ENCODE results near the gene SLC14A1.

Gene SLC14A1

DNA sequence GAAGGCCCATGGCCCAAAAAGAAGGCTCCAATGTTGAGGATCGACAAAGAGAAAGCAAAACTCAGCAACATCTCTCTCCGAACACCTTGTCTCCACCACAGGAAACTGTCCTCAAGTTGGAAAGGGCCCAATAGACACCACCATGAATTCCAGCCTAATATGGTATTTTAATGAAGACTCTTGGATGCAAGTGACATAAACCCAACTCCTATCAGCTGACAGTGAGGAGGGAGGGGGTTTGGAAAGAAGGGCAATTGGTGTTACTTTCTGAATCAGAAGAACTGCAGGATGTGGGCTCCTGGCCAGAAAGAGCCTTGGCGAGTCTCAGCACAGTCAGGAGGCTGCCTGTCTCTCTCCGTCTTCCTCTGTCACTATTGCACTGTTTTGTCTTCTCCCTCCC lies 61.2 kb downstream of the SLC14A1 start:
- no peak overlapping the region for H3K4me3 ChIP-seq (ENCODE audit: low read depth, low read length)
- no peak overlapping the region for H2AK5ac ChIP-seq (ENCODE audit: low read length)
- no peaks in the 10 kb centered on the region for H3K9me3 ChIP-seq (ENCODE audit: insufficient read depth, low read depth, low read length)
- H2AFZ ChIP-seq (ENCODE audit: insufficient read depth, low read length, poor library complexity) = no peak overlapping the region
- no peak overlapping the region for H2BK12ac ChIP-seq (ENCODE audit: low read length)
- no peak for DNase-seq
- no peak overlapping the region for H2BK120ac ChIP-seq (ENCODE audit: insufficient read depth, low read length, poor library complexity)
- H4K8ac ChIP-seq (ENCODE audit: low read depth, low read length) = no peak overlapping the region
- H3K4me1 ChIP-seq (ENCODE audit: control insufficient read depth in 1 of 2, insufficient read depth in 2 of 2, low read length in 2 of 2) = peaks cover 0 to 2% of the 10 kb centered on the region in 2 experiments
- H3K79me1 ChIP-seq (ENCODE audit: low read length) = peaks cover 2% of the 10 kb centered on the region
- no peaks in the 10 kb centered on the region for H3K36me3 ChIP-seq (ENCODE audit: control insufficient read depth in 1 of 2, insufficient read depth in 2 of 2, low read length in 2 of 2)
- H3K4ac ChIP-seq (ENCODE audit: low read depth, low read length) = no peak overlapping the region
- no peak overlapping the region for H3K27ac ChIP-seq (ENCODE audit: low read depth, low read length)
- H4K91ac ChIP-seq (ENCODE audit: low read depth, low read length) = no peak overlapping the region
- H4K12ac ChIP-seq (ENCODE audit: low read depth, low read length) = no peak overlapping the region
- no peak overlapping the region for H3K9ac ChIP-seq (ENCODE audit: low read length)
- H3K4me2 ChIP-seq (ENCODE audit: low read length) = no peak overlapping the region
- no CpG with 5 or more reads among the region's 4 CpGs for WGBS (ENCODE audit: extremely low coverage, insufficient coverage, insufficient read length)
- no peaks in the 10 kb centered on the region for H3K79me2 ChIP-seq (ENCODE audit: control insufficient read depth, insufficient read depth, low read length, poor library complexity)
- no peak overlapping the region for H3K18ac ChIP-seq (ENCODE audit: low read length)
- no peak overlapping the region for H3K14ac ChIP-seq (ENCODE audit: low read length)
- H2BK5ac ChIP-seq (ENCODE audit: low read depth, low read length, poor library complexity) = no peak overlapping the region
- H3K23ac ChIP-seq (ENCODE audit: low read length) = no peak overlapping the region
- H3K27me3 ChIP-seq (ENCODE audit: insufficient read depth, low read length) = no peaks in the 10 kb centered on the region

DNA sequence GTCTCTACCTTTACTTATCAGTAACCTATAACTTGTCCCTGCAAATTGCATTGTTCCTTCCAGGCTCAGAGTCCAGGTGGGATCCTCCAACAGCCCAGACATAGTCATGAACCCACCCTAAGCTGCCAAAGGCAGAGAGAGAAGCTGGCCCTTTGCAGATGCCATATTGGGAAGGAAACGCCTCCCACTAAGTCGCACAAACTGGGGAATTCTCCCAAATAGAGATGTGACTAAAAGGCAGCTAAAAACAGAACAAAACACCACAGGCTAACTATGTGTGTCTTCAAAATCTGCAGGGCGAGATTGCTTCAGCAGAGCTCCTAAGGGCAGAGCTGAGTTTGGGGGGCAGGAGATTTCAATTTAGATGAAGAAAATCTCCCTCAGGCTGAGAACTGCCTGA lies 63.0 kb downstream of the SLC14A1 start:
- no peak overlapping the region for H3K27ac ChIP-seq (ENCODE audit: low read depth, low read length)
- no peaks in the 10 kb centered on the region for H3K79me2 ChIP-seq (ENCODE audit: control insufficient read depth, insufficient read depth, low read length, poor library complexity)
- no peak overlapping the region for H2BK120ac ChIP-seq (ENCODE audit: insufficient read depth, low read length, poor library complexity)
- H4K8ac ChIP-seq (ENCODE audit: low read depth, low read length) = no peak overlapping the region
- H2AK5ac ChIP-seq (ENCODE audit: low read length) = no peak overlapping the region
- no peak overlapping the region for H3K18ac ChIP-seq (ENCODE audit: low read length)
- no peaks in the 10 kb centered on the region for H3K9me3 ChIP-seq (ENCODE audit: insufficient read depth, low read depth, low read length)
- no peaks in the 10 kb centered on the region for H3K36me3 ChIP-seq (ENCODE audit: control insufficient read depth in 1 of 2, insufficient read depth in 2 of 2, low read length in 2 of 2)
- DNase-seq = no peak
- no peak overlapping the region for H2BK12ac ChIP-seq (ENCODE audit: low read length)
- no peak overlapping the region for H3K4me3 ChIP-seq (ENCODE audit: low read depth, low read length)
- no peaks in the 10 kb centered on the region for H3K27me3 ChIP-seq (ENCODE audit: insufficient read depth, low read length)
- no peak overlapping the region for H3K4ac ChIP-seq (ENCODE audit: low read depth, low read length)
- peaks cover 0 to 2% of the 10 kb centered on the region in 2 experiments for H3K4me1 ChIP-seq (ENCODE audit: control insufficient read depth in 1 of 2, insufficient read depth in 2 of 2, low read length in 2 of 2)
- H3K14ac ChIP-seq (ENCODE audit: low read length) = no peak overlapping the region
- no peak overlapping the region for H2AFZ ChIP-seq (ENCODE audit: insufficient read depth, low read length, poor library complexity)
- no peak overlapping the region for H3K9ac ChIP-seq (ENCODE audit: low read length)
- H3K79me1 ChIP-seq (ENCODE audit: low read length) = peaks cover 2% of the 10 kb centered on the region
- no peak overlapping the region for H4K12ac ChIP-seq (ENCODE audit: low read depth, low read length)
- no peak overlapping the region for H3K23ac ChIP-seq (ENCODE audit: low read length)
- WGBS (ENCODE audit: extremely low coverage, insufficient coverage, insufficient read length) = no CpG with 5 or more reads among the region's 3 CpGs
- no peak overlapping the region for H3K4me2 ChIP-seq (ENCODE audit: low read length)
- H2BK5ac ChIP-seq (ENCODE audit: low read depth, low read length, poor library complexity) = no peak overlapping the region
- H4K91ac ChIP-seq (ENCODE audit: low read depth, low read length) = no peak overlapping the region

DNA sequence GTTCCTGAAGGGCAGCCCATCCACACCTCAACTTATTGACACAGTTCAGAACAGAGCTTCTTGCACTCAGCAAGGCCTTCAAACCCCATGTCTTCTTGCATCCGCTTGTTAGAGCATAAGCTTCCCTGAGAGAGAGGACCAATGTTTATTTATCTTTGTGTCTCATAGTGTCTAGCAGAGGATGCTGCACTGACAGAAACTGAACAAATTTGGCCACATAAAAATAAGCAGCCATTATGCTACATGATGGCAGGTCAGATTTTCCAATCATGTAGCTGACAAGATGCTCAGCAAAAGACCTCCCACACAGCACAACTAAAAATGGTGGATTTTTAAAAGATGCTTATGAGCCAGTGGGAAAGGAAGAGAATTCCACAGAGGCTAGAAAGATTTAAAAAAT lies 63.4 kb downstream of the SLC14A1 start:
- no peak overlapping the region for H3K4ac ChIP-seq (ENCODE audit: low read depth, low read length)
- H3K4me2 ChIP-seq (ENCODE audit: low read length) = no peak overlapping the region
- DNase-seq = no peak
- no peak overlapping the region for H2AFZ ChIP-seq (ENCODE audit: insufficient read depth, low read length, poor library complexity)
- no peak overlapping the region for H2BK5ac ChIP-seq (ENCODE audit: low read depth, low read length, poor library complexity)
- peaks cover 0 to 2% of the 10 kb centered on the region in 2 experiments for H3K4me1 ChIP-seq (ENCODE audit: control insufficient read depth in 1 of 2, insufficient read depth in 2 of 2, low read length in 2 of 2)
- no CpG with 5 or more reads among the region's 1 CpG for WGBS (ENCODE audit: extremely low coverage, insufficient coverage, insufficient read length)
- no peak overlapping the region for H3K27ac ChIP-seq (ENCODE audit: low read depth, low read length)
- no peaks in the 10 kb centered on the region for H3K36me3 ChIP-seq (ENCODE audit: control insufficient read depth in 1 of 2, insufficient read depth in 2 of 2, low read length in 2 of 2)
- H2BK12ac ChIP-seq (ENCODE audit: low read length) = no peak overlapping the region
- no peak overlapping the region for H3K14ac ChIP-seq (ENCODE audit: low read length)
- no peak overlapping the region for H4K8ac ChIP-seq (ENCODE audit: low read depth, low read length)
- H3K79me1 ChIP-seq (ENCODE audit: low read length) = peaks cover 2% of the 10 kb centered on the region
- no peaks in the 10 kb centered on the region for H3K9me3 ChIP-seq (ENCODE audit: insufficient read depth, low read depth, low read length)
- H3K23ac ChIP-seq (ENCODE audit: low read length) = no peak overlapping the region
- H4K91ac ChIP-seq (ENCODE audit: low read depth, low read length) = no peak overlapping the region
- no peak overlapping the region for H4K12ac ChIP-seq (ENCODE audit: low read depth, low read length)
- no peak overlapping the region for H2AK5ac ChIP-seq (ENCODE audit: low read length)
- no peak overlapping the region for H2BK120ac ChIP-seq (ENCODE audit: insufficient read depth, low read length, poor library complexity)
- H3K27me3 ChIP-seq (ENCODE audit: insufficient read depth, low read length) = no peaks in the 10 kb centered on the region
- no peak overlapping the region for H3K4me3 ChIP-seq (ENCODE audit: low read depth, low read length)
- H3K18ac ChIP-seq (ENCODE audit: low read length) = no peak overlapping the region
- H3K79me2 ChIP-seq (ENCODE audit: control insufficient read depth, insufficient read depth, low read length, poor library complexity) = no peaks in the 10 kb centered on the region
- no peak overlapping the region for H3K9ac ChIP-seq (ENCODE audit: low read length)

DNA sequence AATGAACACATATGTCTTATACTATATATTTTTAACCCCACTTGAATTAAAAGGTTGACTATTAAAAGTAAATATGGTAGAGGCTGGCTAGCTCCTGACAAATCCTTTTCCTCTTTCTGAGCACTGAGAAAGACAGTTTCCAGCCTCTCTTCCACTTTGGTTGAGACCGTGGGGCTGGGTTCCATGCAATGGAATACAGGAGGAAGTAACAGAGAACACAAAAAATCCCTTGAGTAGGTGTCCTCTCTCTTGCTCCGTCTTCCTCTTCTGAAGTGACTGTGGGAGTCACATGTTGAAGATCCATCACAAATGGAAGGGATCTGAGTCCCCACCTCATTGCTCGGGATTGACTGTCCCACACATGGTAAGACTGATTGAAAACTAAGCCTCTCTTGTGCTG lies 64.9 kb downstream of the SLC14A1 start:
- Histone ChIP-seq H3K79me1 (ENCODE audit: low read length) (no peaks in the 10 kb centered on the region), H3K27me3 (ENCODE audit: insufficient read depth, low read length) (no peaks in the 10 kb centered on the region), H3K27ac (ENCODE audit: low read depth, low read length) (no peak overlapping the region), H2BK120ac (ENCODE audit: insufficient read depth, low read length, poor library complexity) (no peak overlapping the region), H4K12ac (ENCODE audit: low read depth, low read length) (no peak overlapping the region), H3K9me3 (ENCODE audit: insufficient read depth, low read depth, low read length) (no peaks in the 10 kb centered on the region), H3K23ac (ENCODE audit: low read length) (no peak overlapping the region), H3K36me3 (ENCODE audit: control insufficient read depth in 1 of 2, insufficient read depth in 2 of 2, low read length in 2 of 2) (no peaks in the 10 kb centered on the region), H3K4me1 (ENCODE audit: control insufficient read depth in 1 of 2, insufficient read depth in 2 of 2, low read length in 2 of 2) (peaks cover 3 to 6% of the 10 kb centered on the region in 2 experiments), H2AFZ (ENCODE audit: insufficient read depth, low read length, poor library complexity) (no peak overlapping the region), H2AK5ac (ENCODE audit: low read length) (no peak overlapping the region), H3K4ac (ENCODE audit: low read depth, low read length) (no peak overlapping the region), H4K91ac (ENCODE audit: low read depth, low read length) (no peak overlapping the region), H3K14ac (ENCODE audit: low read length) (no peak overlapping the region), H2BK5ac (ENCODE audit: low read depth, low read length, poor library complexity) (no peak overlapping the region), H3K9ac (ENCODE audit: low read length) (no peak overlapping the region), H3K4me3 (ENCODE audit: low read depth, low read length) (no peak overlapping the region), H3K4me2 (ENCODE audit: low read length) (no peak overlapping the region), H3K79me2 (ENCODE audit: control insufficient read depth, insufficient read depth, low read length, poor library complexity) (no peaks in the 10 kb centered on the region), H3K18ac (ENCODE audit: low read length) (no peak overlapping the region), H2BK12ac (ENCODE audit: low read length) (no peak overlapping the region), H4K8ac (ENCODE audit: low read depth, low read length) (no peak overlapping the region)
- DNase-seq = no peak
- no CpG with 5 or more reads among the region's 3 CpGs for WGBS (ENCODE audit: extremely low coverage, insufficient coverage, insufficient read length)
